ENCODE results near the gene EVA1A.

DNA sequence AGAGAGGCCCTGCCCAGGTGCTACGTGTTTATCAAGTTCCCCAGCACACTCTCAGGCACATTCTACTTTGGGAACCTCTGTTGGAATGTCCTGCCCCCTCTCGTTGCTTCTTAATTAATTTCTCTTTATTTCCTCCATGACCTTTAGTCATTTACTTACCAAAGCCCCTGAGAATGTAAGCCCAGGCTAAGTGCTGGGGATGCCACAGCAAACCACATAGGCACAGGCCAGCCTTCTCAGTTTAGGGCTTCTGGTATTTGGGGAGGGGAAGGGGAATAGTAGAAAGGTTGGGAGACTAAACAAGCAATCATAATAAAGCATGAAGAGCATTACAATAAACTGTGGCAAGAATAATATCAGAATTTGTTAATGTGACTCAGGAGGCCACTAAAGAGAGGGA is 85.7 kb downstream of the EVA1A start:
- TF ChIP-seq, protein P1, sequence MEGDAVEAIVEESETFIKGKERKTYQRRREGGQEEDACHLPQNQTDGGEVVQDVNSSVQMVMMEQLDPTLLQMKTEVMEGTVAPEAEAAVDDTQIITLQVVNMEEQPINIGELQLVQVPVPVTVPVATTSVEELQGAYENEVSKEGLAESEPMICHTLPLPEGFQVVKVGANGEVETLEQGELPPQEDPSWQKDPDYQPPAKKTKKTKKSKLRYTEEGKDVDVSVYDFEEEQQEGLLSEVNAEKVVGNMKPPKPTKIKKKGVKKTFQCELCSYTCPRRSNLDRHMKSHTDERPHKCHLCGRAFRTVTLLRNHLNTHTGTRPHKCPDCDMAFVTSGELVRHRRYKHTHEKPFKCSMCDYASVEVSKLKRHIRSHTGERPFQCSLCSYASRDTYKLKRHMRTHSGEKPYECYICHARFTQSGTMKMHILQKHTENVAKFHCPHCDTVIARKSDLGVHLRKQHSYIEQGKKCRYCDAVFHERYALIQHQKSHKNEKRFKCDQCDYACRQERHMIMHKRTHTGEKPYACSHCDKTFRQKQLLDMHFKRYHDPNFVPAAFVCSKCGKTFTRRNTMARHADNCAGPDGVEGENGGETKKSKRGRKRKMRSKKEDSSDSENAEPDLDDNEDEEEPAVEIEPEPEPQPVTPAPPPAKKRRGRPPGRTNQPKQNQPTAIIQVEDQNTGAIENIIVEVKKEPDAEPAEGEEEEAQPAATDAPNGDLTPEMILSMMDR (conservative IDR thresholded peaks at IDR 0.05; ENCODE audit: low read length): no peak
- TF ChIP-seq EZH2phosphoT487 (IDR thresholded peaks at IDR 0.05; ENCODE audit: borderline replicate concordance, low read depth, low read length): no peak
